ENCODE results near the gene ASPG.

DNA sequence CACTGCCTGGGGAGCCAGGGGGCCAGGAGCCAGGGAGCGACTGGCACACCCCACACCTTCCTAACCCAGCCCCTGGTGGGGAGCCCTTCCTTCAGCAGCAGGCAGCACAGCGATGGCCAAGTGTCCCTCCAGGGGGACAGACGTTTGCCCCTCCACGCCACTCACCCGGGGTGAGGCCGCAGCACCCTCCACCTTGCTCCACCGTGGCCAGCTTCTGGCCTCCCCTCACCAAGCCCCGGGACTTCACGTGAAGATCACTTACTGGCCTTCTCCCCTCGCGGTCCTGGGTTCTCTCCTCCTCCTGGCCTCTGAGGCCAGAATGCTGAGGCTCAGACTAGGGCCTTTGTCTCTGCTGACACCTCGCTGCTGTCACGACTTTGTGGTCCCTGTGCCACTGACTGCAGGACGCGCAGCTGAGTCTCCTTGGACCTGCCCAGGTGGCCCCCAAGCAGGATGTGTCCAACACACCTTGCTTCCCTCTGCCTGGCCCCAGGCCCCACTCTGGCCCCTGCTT lies 3.5 kb upstream of the ASPG start:
- TF ChIP-seq CTCF (IDR thresholded peaks at IDR 0.05): no peak
- no peak for TF ChIP-seq POLR2A (IDR thresholded peaks at IDR 0.05)

All from ovary (tissue), 3 donors.